Panc1 (cell line): Measurements from ENCODE around the gene OLFML2B. TPM values are rescaled to one million over a fixed set of nuclear protein-coding genes. Genes with fewer than 3 reads are reported as not detected.

Experiments used
- ATAC-seq: fragments of 200-7000 bp; cut with Tn5 transposase; 2 replicates; pipeline ENCODE4 v1.9.1; 2020; ENCODE audit warnings: mild to moderate bottlenecking, moderate library complexity
- BruUV-seq: library from RNA; stranded (reverse); fragments of 400-500 nt; replicated peaks from 2 replicates; lab custom pipeline; 2021; lab: Mats Ljungman, UMichigan
- CTCF ChIA-PET: fragments of 300-600 bp; sonication (Branson Sonifier 250); formaldehyde crosslinking; loops from one replicate; lab custom pipeline; 2022; ENCODE audit warnings: antibody characterized with exemption; lab: Charles Lee
- POLR2A ChIA-PET: fragments of 300-600 bp; sonication (Branson Sonifier 250); formaldehyde crosslinking; loops from one replicate; lab custom pipeline; 2022; ENCODE audit warnings: antibody characterized with exemption; lab: Charles Lee
- DNase-seq: peaks from one replicate; pipeline ENCODE4 v3.0.0-alpha.2; 2010; ENCODE audit warnings: low read depth, low spot score
- H3K27ac ChIP-seq: 2 replicates; pipeline ENCODE4 v1.5.1; 2011; ENCODE audit warnings: mild to moderate bottlenecking, low read length, inconsistent platforms
- H3K27me3 ChIP-seq: fragments of 200-500 bp; sonication (Bioruptor generic); 2 replicates; pipeline ENCODE4 v1.6.0; 2014; ENCODE audit warnings: low read length, inconsistent platforms; ENCODE audit not compliant: control insufficient read depth, insufficient read depth
- H3K36me3 ChIP-seq: fragments of 200-500 bp; sonication (Bioruptor generic); 2 replicates; pipeline ENCODE4 v1.5.1; 2014; ENCODE audit warnings: inconsistent platforms, mild to moderate bottlenecking, low read length, moderate library complexity; ENCODE audit not compliant: control insufficient read depth, insufficient read depth
- H3K4me1 ChIP-seq: 2 replicates; pipeline ENCODE4 v1.5.1; 2011; ENCODE audit warnings: inconsistent platforms, mild to moderate bottlenecking, low read length, moderate library complexity; ENCODE audit not compliant: control insufficient read depth, insufficient read depth
- H3K4me3 ChIP-seq, 2 experiments: 2 replicates each; pipeline ENCODE4 v1.5.1; 2011 to 2012; ENCODE audit warnings: low read depth in 2 of 2, low read length in 2 of 2, mild to moderate bottlenecking in 2 of 2, inconsistent platforms in 1 of 2, moderate library complexity in 1 of 2
- H3K9me3 ChIP-seq: fragments of 200-500 bp; sonication (Bioruptor generic); 2 replicates; pipeline ENCODE4 v1.5.1; 2014; ENCODE audit warnings: low read depth, mild to moderate bottlenecking, inconsistent platforms, low read length, moderate library complexity; ENCODE audit not compliant: control insufficient read depth, insufficient read depth
- CTCF ChIP-seq: fragments of 450-650 bp; IDR thresholded peaks from 2 replicates; pipeline ENCODE4 v1.5.1; 2017; ENCODE audit warnings: mild to moderate bottlenecking
- POLR2AphosphoS5 ChIP-seq: IDR thresholded peaks from 2 replicates; pipeline ENCODE4 v1.6.1; 2012; ENCODE audit warnings: mild to moderate bottlenecking, low read depth, low read length, moderate library complexity
- REST ChIP-seq, 2 experiments: IDR thresholded peaks; 2 replicates each; pipeline ENCODE4 v1.6.1; 2011 to 2012; ENCODE audit warnings: low read depth in 2 of 2, control low read depth in 1 of 2, low read length in 1 of 2, mild to moderate bottlenecking in 1 of 2, moderate library complexity in 1 of 2; ENCODE audit not compliant: insufficient read depth in 1 of 2
- SIN3A ChIP-seq: IDR thresholded peaks from 2 replicates; pipeline ENCODE4 v1.6.1; 2012; ENCODE audit warnings: low read depth, mild to moderate bottlenecking, low read length, moderate library complexity, borderline replicate concordance; ENCODE audit not compliant: insufficient read depth
- TCF7L2 ChIP-seq: IDR thresholded peaks from 2 replicates; pipeline ENCODE4 v1.6.1; 2011; ENCODE audit warnings: mild to moderate bottlenecking, low read depth, low read length, inconsistent platforms
- in situ Hi-C: cut with HindIII; loops from 2 replicates; pipeline ENCODE4 v1.10.0; 2016; ENCODE audit warnings: low sequenced_read_pairs, low pct_unique_long_range_greater_than_20kb
- intact Hi-C: fragments of 100-400 bp; cut with micrococcal nuclease; formaldehyde crosslinking; loops from one replicate; pipeline ENCODE4 v1.10.0; 2022; ENCODE audit not compliant: unreplicated experiment
- total RNA-seq: library from RNA; stranded (reverse); gene quantifications from one replicate; pipeline ENCODE4 v1.2.1, GENCODE V29; 2021; ENCODE audit not compliant: unreplicated experiment

OLFML2B gene
- total RNA-seq, 1 experiment from 2014 or later: 1.5 TPM

DNA sequence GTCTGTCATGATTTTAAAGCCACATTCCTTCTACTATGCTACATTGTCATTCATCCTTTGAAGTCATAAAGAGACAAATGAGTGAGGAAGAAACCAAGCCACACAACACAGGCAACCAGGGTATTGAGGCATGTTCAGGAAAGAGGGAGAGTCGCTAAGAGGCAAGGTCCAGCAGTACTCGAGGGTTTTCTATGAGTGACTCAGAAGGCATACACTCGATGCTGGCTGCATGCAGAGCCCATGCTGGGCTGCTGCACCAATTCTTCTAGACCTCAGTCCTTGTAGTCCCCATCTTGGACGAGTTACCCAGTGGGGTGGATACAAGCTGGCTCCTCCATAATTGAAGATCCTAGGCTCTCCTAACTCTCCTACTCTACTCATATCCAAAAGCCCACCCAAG is 57.6 kb downstream of the OLFML2B start:
- ChIA-PET CTCF (no interaction called here), POLR2A (no interaction called here)
- Histone ChIP-seq H3K4me1 (peaks cover 7% of the 10 kb centered on the region), H3K27me3 (no peaks in the 10 kb centered on the region), H3K4me3 (no peak overlapping the region), H3K27ac (no peak overlapping the region), H3K9me3 (no peaks in the 10 kb centered on the region), H3K36me3 (no peaks in the 10 kb centered on the region)
- no peak for DNase-seq
- BruUV-seq: no TSS peak
- in situ Hi-C loops: no loop called here
- TF ChIP-seq POLR2AphosphoS5 (no peak), TCF7L2 (no peak), REST (IDR thresholded peaks at IDR 0.05; ENCODE audit: insufficient read depth in 1 of 2, low read depth in 2 of 2, low read length in 1 of 2) (no peak), CTCF (no peak), SIN3A (no peak)
- ATAC-seq: no peak
- intact Hi-C loops: no loop called here

DNA sequence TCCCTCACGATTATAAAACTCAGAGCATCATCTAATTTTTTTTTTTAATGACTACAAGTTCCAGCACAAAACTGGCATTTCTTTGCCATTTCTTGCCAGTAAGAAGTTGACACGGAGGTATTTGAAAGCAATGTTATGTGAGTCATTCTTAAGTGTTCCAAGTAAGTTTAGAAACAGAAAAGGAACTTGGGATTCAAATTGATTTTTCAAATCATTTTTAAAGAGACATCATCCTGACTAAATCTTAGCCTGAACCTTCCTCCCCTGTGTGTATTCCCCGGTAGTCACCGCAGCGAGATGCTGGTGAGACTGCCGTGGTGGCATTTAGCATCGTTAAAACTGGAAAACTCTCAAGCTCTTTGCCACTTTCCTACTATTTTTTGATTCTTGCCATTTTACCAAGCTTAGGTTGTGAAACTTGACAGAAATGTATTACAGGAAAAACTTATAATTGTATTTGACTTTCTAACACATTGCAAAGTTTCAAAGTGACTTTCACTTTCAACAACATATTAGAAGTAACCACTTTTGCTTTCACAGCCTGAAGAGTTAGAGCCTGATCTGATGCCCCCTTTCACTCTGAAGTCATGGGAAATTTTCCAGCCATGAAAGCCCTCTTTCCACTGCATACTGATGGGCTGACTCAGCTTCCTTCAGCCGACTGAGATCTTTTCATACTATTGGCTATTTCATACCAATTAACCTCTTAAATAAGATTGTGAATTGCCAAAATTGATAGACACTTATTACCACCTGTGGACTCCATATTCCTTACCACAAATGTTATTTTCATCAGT is 61.4 kb downstream of the OLFML2B start:
- H3K4me3 ChIP-seq: peak overlapping the region; percentile 5 to 31
- CTCF ChIA-PET: no interaction called here
- POLR2A ChIA-PET: no interaction called here

More for the DNA sequence above, 61.4 kb downstream of the OLFML2B start:
- in situ Hi-C loops (no loop called here), intact Hi-C loops (no loop called here)
- no peaks in the 10 kb centered on the region for H3K36me3 ChIP-seq
- TF ChIP-seq REST (IDR thresholded peaks at IDR 0.05; ENCODE audit: insufficient read depth in 1 of 2, low read depth in 2 of 2, low read length in 1 of 2) (no peak), SIN3A (no peak)
- H3K27me3 ChIP-seq: no peaks in the 10 kb centered on the region
- no TSS peak for BruUV-seq
- no peak for DNase-seq
- peak; percentile 81 for ATAC-seq
- H3K4me1 ChIP-seq: peaks cover 7% of the 10 kb centered on the region
- H3K27ac ChIP-seq: 0 out of 2 replicates have a peak overlapping the region, but pooled peaks have one; percentile 8
- no peaks in the 10 kb centered on the region for H3K9me3 ChIP-seq
